GM19395 (cell line): ENCODE measurements around the gene SPRED3.

Experiments used
- ATAC-seq: cut with Tn5 transposase; IDR thresholded peaks from one replicate; pipeline ENCODE4 v1.9.1; 2021; ENCODE audit warnings: mild to moderate bottlenecking, moderate library complexity; ENCODE audit not compliant: unreplicated experiment

SPRED3 gene

GRCh38 chr19:38371081-38371480, 17.4 kb upstream of the SPRED3 start:
- ATAC-seq: no peak

GRCh38 chr19:38373907-38374331, 14.6 kb upstream of the SPRED3 start:
- no peak for ATAC-seq

- ATAC-seq: peak; percentile 92
These were observed 14.0 kb upstream of the SPRED3 start, which contains the start of gene PSMD8 for GRCh38 chr19:38374332-38375097. Gene PSMD8 (plus strand): TSS chr19:38374571. CDS start chr19:38374602, 31 bp downstream.

GRCh38 chr19:38375098-38375493, 13.4 kb upstream of the SPRED3 start:
- peak; percentile 9 for ATAC-seq

- no peak for ATAC-seq
These were observed 12.7 kb upstream of the SPRED3 start for GRCh38 chr19:38375748-38376147.

- ATAC-seq: no peak
These were observed 11.9 kb upstream of the SPRED3 start for GRCh38 chr19:38376576-38376975.

- ATAC-seq: no peak
These were observed 11.4 kb upstream of the SPRED3 start for GRCh38 chr19:38377052-38377451.

GRCh38 chr19:38378866-38379265, 9.6 kb upstream of the SPRED3 start:
- no peak for ATAC-seq

GRCh38 chr19:38381138-38381537, 7.4 kb upstream of the SPRED3 start:
- ATAC-seq: no peak

- ATAC-seq: no peak
These were observed 5.3 kb upstream of the SPRED3 start for GRCh38 chr19:38383184-38383583.

- ATAC-seq: no peak
These were observed 4.8 kb upstream of the SPRED3 start for GRCh38 chr19:38383743-38384142.

GRCh38 chr19:38384209-38385027, 4.1 kb upstream of the SPRED3 start:
- no peak for ATAC-seq

GRCh38 chr19:38385057-38385803, 3.3 kb upstream of the SPRED3 start:
- ATAC-seq: no peak

GRCh38 chr19:38385804-38386257, 2.7 kb upstream of the SPRED3 start:
- ATAC-seq: no peak

GRCh38 chr19:38386300-38386970, 2.1 kb upstream of the SPRED3 start:
- ATAC-seq: no peak

- no peak for ATAC-seq
These were observed 1.4 kb upstream of the SPRED3 start for GRCh38 chr19:38386971-38387549.

GRCh38 chr19:38387550-38388348, 748 bp upstream of the SPRED3 start, which contains the start of gene GGN:
Gene GGN (minus strand): TSS chr19:38388034. CDS start chr19:38387261, 773 bp downstream.
- ATAC-seq: no peak

GRCh38 chr19:38389101-38389925, 816 bp downstream of the SPRED3 start:
- no peak for ATAC-seq
